GM12865 (cell line): ENCODE data around the gene PPP1R15A.
"Not testable (repeated sequence)": the region's sequence is repeated elsewhere in the genome, so short reads cannot be mapped to it uniquely, and the experiment has no call there.

ENCODE experiments used
- DNase-seq: peaks from one replicate; pipeline ENCODE4 v3.0.0; 2010; ENCODE audit warnings: low read depth
- H3K4me3 ChIP-seq: 2 replicates; pipeline ENCODE4 v1.5.1; 2011; ENCODE audit warnings: mild to moderate bottlenecking, low read depth, low read length, control low read depth
- CTCF ChIP-seq: IDR thresholded peaks from 2 replicates; pipeline ENCODE4 v1.5.1; 2011; ENCODE audit warnings: low read length, control low read depth, low read depth, inconsistent platforms; ENCODE audit not compliant: insufficient read depth; ENCODE audit errors: missing control alignments

PPP1R15A gene

GRCh38 chr19:48881741-48882657, 9.8 kb downstream of the PPP1R15A start:
- TF ChIP-seq CTCF, result no peak
- no peak overlapping the region for H3K4me3 ChIP-seq
- DNase-seq, result peak; percentile 45

- no peak for TF ChIP-seq CTCF
- H3K4me3 ChIP-seq, result no peak overlapping the region
- DNase-seq, result no peak
Observed at GRCh38 chr19:48883726-48884125, 11.5 kb downstream of the PPP1R15A start.

DNA sequence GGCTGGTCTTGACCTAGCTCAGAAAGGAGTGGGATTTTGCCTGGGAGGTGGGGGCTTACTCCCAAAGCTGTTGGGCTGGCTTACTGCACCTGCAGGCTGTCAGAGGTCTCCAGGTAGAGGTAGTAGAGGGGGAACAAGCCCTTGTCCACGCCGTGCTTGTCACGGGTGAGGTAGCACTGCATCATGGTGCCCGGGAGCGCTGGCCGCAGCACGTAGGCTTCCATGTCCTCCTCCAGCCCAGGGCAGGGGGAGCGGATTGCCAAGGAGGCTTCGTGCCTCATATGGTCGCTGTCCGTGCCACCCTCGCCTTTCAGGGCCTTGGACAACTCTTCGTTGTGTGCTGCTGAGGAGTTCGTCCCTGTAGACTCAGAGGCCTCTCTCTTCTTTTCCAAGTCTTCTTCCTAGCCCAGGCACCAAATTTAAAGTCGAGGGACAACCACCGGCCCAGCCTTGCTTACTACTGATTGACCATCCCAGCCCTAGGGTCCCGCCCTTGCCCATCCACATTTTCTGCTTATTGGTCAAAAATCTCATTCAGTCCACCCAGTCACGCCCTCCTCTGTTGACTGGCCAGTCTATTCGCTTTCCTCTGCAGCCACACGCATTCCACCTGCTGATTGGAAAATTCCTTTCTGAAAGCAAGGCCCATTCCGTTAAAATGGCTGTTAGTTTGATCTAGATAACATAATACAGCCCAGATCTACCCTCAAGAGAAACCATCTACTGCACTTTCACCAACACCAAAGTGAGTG, 15.8 kb downstream of the PPP1R15A start:
- H3K4me3 ChIP-seq, result no peak overlapping the region
- no peak for TF ChIP-seq CTCF
- DNase-seq, result no peak

GRCh38 chr19:48889496-48889895, 17.3 kb downstream of the PPP1R15A start:
- H3K4me3 ChIP-seq, DNase-seq: not testable (repeated sequence)

DNA sequence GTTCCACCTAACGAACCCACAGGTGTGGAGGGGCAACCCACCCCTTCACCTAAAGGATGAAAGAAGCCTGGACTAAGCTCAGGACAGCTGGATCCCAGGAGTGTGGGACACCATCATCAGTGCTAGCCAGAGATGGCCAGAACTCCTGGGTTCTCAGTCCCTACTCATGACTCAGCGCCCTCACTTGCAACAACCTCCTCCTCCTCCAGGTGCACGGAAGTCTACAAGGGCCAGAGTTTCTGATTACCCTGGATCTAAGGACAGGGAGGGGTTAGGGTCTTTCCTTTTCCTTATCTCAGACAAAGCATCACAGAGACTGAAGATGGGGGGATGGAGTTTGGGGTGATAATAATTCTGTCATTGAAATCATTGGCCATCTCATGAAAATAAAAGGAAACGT, 18.3 kb downstream of the PPP1R15A start:
- no peak overlapping the region for H3K4me3 ChIP-seq
- DNase-seq, result no peak
- no peak for TF ChIP-seq CTCF

DNA sequence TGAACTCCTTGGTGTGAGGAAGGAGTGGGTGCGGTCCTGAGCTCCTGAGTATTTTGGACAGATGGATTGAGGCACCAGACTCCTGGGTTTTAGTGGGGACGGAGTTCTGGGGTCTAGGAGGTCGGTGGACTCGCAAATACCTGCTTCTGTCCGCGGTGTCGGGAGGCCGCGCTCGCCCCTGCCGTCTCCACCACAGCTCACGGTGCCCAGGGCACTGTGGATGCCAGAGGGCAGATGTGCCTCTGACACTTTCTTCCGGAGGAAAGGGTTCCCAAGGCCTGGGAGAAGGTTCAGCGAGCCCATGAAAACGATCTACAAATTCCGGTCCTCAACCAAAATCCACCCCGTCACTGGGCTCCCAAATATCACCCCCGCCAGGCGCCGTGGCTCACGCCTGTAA, 23.0 kb downstream of the PPP1R15A start:
- TF ChIP-seq CTCF, result no peak
- no peak overlapping the region for H3K4me3 ChIP-seq

DNA sequence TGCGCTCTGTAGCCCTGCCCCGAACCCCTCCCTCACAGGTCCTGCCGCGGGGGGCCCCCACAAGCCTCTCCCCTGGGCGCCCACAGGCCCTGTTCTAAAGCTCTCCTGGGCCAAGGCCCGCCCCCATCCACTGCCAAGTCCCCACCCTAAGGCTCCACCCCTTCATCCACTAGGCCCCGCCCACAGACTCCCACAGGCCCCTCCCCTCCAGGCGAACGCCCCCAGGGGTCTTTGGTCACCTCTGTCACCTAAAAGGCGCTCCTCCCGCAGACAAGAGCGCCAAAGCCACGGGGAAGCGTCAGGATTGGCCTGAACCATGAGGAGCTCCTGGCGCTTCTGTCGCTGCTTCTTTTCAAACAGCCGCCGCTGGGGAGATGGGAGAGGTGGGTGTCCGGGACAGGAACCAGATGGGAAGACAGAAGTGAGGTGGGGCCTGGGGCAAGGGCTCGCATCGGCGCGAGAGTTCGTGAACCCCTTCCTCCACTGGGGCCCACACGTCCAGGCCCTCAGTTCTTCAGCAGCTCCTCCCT, 24.0 kb downstream of the PPP1R15A start:
- DNase-seq, result peak; percentile 54
- no peak overlapping the region for H3K4me3 ChIP-seq
- TF ChIP-seq CTCF, result no peak

More for the DNA sequence above, 23.0 kb downstream of the PPP1R15A start:
- DNase-seq, result no peak
